ENCODE data around the gene P2RX2. TPM values are rescaled to one million over a fixed set of nuclear protein-coding genes. Genes with fewer than 3 reads are reported as not detected.

The P2RX2 gene
- total RNA-seq, 1 donor = not detected

DNA sequence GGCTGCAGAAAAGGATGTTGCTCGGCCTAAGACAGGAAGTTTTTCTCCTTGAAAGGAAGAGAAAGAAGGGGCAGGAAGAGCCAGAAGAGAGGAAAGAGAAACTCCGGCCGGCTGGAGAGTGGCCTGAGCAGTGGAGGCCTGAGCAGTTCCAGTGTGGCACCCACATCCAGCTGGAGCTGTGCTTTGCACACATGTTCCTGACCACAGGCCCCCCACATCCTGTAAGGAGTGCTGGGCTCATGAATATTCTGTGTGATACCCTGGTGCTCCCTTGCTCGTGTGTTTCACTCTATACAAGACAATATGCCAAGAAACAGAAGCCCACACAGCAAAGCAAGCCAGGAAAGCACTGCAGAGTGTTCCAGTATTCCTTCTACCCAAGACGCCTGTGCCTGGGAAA lies 41.5 kb downstream of the P2RX2 start:
- H4K20me1 ChIP-seq (ENCODE audit: insufficient read depth, low read length) = no peaks in the 10 kb centered on the region
- DNase-seq (ENCODE audit: insufficient read length, low spot score, missing footprints) = no peak
- no peak overlapping the region for H3K4me2 ChIP-seq (ENCODE audit: insufficient read depth, low read length)
- no peak overlapping the region for H3K27ac ChIP-seq (ENCODE audit: low read depth, low read length)
- peaks cover 54% of the 10 kb centered on the region for H3K36me3 ChIP-seq (ENCODE audit: insufficient read depth, low read length)
- no peak overlapping the region for H3K4me3 ChIP-seq (ENCODE audit: insufficient read depth, low read length)
- TF ChIP-seq, protein P1, sequence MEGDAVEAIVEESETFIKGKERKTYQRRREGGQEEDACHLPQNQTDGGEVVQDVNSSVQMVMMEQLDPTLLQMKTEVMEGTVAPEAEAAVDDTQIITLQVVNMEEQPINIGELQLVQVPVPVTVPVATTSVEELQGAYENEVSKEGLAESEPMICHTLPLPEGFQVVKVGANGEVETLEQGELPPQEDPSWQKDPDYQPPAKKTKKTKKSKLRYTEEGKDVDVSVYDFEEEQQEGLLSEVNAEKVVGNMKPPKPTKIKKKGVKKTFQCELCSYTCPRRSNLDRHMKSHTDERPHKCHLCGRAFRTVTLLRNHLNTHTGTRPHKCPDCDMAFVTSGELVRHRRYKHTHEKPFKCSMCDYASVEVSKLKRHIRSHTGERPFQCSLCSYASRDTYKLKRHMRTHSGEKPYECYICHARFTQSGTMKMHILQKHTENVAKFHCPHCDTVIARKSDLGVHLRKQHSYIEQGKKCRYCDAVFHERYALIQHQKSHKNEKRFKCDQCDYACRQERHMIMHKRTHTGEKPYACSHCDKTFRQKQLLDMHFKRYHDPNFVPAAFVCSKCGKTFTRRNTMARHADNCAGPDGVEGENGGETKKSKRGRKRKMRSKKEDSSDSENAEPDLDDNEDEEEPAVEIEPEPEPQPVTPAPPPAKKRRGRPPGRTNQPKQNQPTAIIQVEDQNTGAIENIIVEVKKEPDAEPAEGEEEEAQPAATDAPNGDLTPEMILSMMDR (IDR thresholded peaks at IDR 0.05; ENCODE audit: extremely low read depth, low read depth, low read length) = no peak
- H3K27me3 ChIP-seq (ENCODE audit: insufficient read depth, low read length) = no peaks in the 10 kb centered on the region
- H2AFZ ChIP-seq (ENCODE audit: low read length) = no peak overlapping the region
- H3K9me3 ChIP-seq (ENCODE audit: low read depth, low read length) = no peaks in the 10 kb centered on the region
- no peaks in the 10 kb centered on the region for H3K4me1 ChIP-seq (ENCODE audit: insufficient read depth, low read length)
- H3K79me2 ChIP-seq (ENCODE audit: insufficient read depth, low read length) = no peaks in the 10 kb centered on the region

DNA sequence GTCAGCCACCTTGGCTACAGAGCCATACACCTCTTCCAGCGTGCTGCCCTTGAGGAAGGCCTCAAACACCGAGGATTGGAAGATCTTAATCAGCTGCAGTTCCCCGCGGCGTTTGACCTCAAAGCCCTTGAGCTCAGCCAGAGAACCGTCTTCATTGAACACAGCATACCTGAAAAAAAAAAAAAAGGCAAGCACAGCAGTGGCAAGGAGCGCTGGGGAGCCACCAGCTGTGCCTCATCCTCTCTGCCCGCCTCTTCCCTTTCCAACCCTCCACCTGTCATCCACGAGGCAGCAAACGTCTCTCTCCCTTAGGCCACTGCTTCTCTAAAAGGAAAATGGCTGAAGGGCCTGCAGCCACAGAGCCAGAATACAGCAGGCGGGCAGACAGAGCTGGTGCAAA lies 42.4 kb downstream of the P2RX2 start:
- Histone ChIP-seq H3K4me3 (ENCODE audit: insufficient read depth, low read length) (no peak overlapping the region), H3K36me3 (ENCODE audit: insufficient read depth, low read length) (peaks cover 58% of the 10 kb centered on the region), H3K4me2 (ENCODE audit: insufficient read depth, low read length) (no peak overlapping the region), H2AFZ (ENCODE audit: low read length) (no peak overlapping the region), H4K20me1 (ENCODE audit: insufficient read depth, low read length) (no peaks in the 10 kb centered on the region), H3K4me1 (ENCODE audit: insufficient read depth, low read length) (no peaks in the 10 kb centered on the region), H3K27me3 (ENCODE audit: insufficient read depth, low read length) (no peaks in the 10 kb centered on the region), H3K9me3 (ENCODE audit: low read depth, low read length) (no peaks in the 10 kb centered on the region), H3K79me2 (ENCODE audit: insufficient read depth, low read length) (no peaks in the 10 kb centered on the region), H3K27ac (ENCODE audit: low read depth, low read length) (no peak overlapping the region)
- TF ChIP-seq, protein P1 (IDR thresholded peaks at IDR 0.05; ENCODE audit: extremely low read depth, low read depth, low read length) = no peak
- DNase-seq (ENCODE audit: insufficient read length, low spot score, missing footprints) = no peak

DNA sequence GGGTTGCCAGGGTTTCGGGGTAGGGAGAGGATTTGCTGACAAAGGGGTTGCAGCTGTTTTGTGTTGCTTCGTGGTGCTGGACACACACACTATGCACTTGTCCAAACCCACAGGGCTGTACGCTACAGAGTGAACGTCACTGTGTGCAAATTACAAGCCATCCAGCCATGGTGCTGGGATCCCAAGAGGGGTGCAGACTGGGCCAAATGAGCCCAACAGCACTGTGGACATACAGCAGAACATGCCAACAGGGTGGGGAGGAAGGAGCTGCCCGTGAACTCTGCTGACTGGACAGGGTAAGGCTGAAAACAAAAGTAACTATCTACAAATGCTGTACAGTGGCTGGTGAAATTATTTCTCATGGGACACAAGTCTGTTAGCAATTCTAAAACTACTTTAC lies 43.4 kb downstream of the P2RX2 start:
- no peaks in the 10 kb centered on the region for H3K79me2 ChIP-seq (ENCODE audit: insufficient read depth, low read length)
- H3K36me3 ChIP-seq (ENCODE audit: insufficient read depth, low read length) = peaks cover 61% of the 10 kb centered on the region
- H3K4me3 ChIP-seq (ENCODE audit: insufficient read depth, low read length) = no peak overlapping the region
- TF ChIP-seq, protein P1 (IDR thresholded peaks at IDR 0.05; ENCODE audit: extremely low read depth, low read depth, low read length) = no peak
- no peak for DNase-seq (ENCODE audit: insufficient read length, low spot score, missing footprints)
- H4K20me1 ChIP-seq (ENCODE audit: insufficient read depth, low read length) = no peaks in the 10 kb centered on the region
- no peak overlapping the region for H3K27ac ChIP-seq (ENCODE audit: low read depth, low read length)
- no peaks in the 10 kb centered on the region for H3K27me3 ChIP-seq (ENCODE audit: insufficient read depth, low read length)
- H2AFZ ChIP-seq (ENCODE audit: low read length) = no peak overlapping the region
- H3K4me2 ChIP-seq (ENCODE audit: insufficient read depth, low read length) = no peak overlapping the region
- no peaks in the 10 kb centered on the region for H3K4me1 ChIP-seq (ENCODE audit: insufficient read depth, low read length)
- no peaks in the 10 kb centered on the region for H3K9me3 ChIP-seq (ENCODE audit: low read depth, low read length)

DNA sequence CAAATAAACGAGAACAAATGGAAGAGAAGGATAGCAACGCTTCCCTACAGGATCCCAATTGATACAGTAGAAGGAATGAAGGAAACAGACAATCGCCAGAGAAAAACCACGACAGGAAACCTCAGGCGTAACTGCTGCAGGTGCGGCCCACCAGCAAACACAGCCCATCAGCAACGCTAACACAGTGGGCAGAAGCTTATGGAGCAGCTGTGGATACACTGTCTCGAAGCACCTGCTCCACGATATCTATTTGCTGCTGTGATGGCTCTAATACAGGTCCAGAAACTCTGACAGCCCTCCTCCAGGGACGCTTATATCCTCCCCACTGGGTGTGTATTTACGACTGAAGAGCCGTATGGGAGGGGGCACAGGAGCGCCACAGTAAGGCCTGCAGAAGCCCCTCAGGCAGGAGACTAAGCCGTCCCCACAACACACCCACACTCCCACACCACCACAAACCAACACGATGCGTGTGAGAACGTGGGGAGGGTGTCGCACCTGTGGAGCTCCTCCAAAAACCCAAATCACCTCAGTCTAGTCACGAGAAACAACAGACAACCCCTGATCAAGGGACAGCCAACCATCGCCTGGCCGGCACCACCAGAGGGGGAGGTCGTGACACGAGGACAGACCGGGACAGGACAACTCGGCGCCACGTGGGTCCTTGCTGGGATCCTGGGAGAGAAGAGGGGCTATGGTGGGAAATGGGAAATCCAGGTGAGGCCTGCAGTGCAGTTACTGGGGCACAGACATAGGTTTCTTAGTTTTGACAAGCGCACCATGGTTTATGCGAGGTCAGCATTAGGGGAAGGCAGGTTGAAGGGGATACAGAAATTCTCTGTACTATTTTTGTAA lies 44.6 kb downstream of the P2RX2 start:
- no peak overlapping the region for H3K27ac ChIP-seq (ENCODE audit: low read depth, low read length)
- no peak for DNase-seq (ENCODE audit: insufficient read length, low spot score, missing footprints)
- H3K9me3 ChIP-seq (ENCODE audit: low read depth, low read length) = no peaks in the 10 kb centered on the region
- H3K4me1 ChIP-seq (ENCODE audit: insufficient read depth, low read length) = no peaks in the 10 kb centered on the region
- H3K36me3 ChIP-seq (ENCODE audit: insufficient read depth, low read length) = peaks cover 55% of the 10 kb centered on the region
- no peaks in the 10 kb centered on the region for H3K27me3 ChIP-seq (ENCODE audit: insufficient read depth, low read length)
- H3K4me3 ChIP-seq (ENCODE audit: insufficient read depth, low read length) = no peak overlapping the region
- no peak overlapping the region for H3K4me2 ChIP-seq (ENCODE audit: insufficient read depth, low read length)
- no peaks in the 10 kb centered on the region for H3K79me2 ChIP-seq (ENCODE audit: insufficient read depth, low read length)
- H4K20me1 ChIP-seq (ENCODE audit: insufficient read depth, low read length) = no peaks in the 10 kb centered on the region
- H2AFZ ChIP-seq (ENCODE audit: low read length) = no peak overlapping the region
- TF ChIP-seq, protein P1 (IDR thresholded peaks at IDR 0.05; ENCODE audit: extremely low read depth, low read depth, low read length) = no peak

Data from osteoblast (primary cell).